Prostate gland (tissue), 2 donors: ENCODE data around the gene CASD1. TPM values are rescaled to one million over a fixed set of nuclear protein-coding genes. Genes with fewer than 3 reads are reported as not detected.

ENCODE experiments used
- DNase-seq: peaks from one replicate; pipeline ENCODE4 v3.0.0-alpha.2; 2019; ENCODE audit warnings: low spot score
- H3K27ac ChIP-seq, 2 donors: fragments of 200-600 bp; sonication (generic); 2 replicates each; pipeline ENCODE4 v1.5.1; 2017 to 2019
- H3K27me3 ChIP-seq: fragments of 200-600 bp; sonication (generic); replicated peaks from 2 replicates; pipeline ENCODE4 v1.5.1; 2019; ENCODE audit not compliant: insufficient read depth
- H3K36me3 ChIP-seq, 2 donors: fragments of 200-600 bp; sonication (generic); 1 replicate in 1 of 2; 2 replicates in 1 of 2; pipeline versions ENCODE4 v1.5.1 to v1.8.1; 2017 to 2019
- H3K4me1 ChIP-seq: fragments of 200-600 bp; sonication (generic); replicated peaks from 2 replicates; pipeline ENCODE4 v1.5.1; 2019
- H3K4me3 ChIP-seq, 2 donors: fragments of 200-600 bp; sonication (generic); 2 replicates each; pipeline ENCODE4 v1.5.1; 2017 to 2019
- H3K9me3 ChIP-seq: fragments of 200-600 bp; sonication (generic); 2 replicates; pipeline ENCODE4 v1.5.1; 2017
- CTCF ChIP-seq, 4 experiments: fragments of 200-600 bp in 2 of 4; fragments of 450-650 bp in 2 of 4; sonication (generic) in 2 of 4; IDR thresholded peaks; 1 replicate in 3 of 4; 2 replicates in 1 of 4; pipeline ENCODE4 v1.5.1; 2016 to 2019; ENCODE audit warnings: antibody characterized with exemption in 4 of 4, mild to moderate bottlenecking in 2 of 4, moderate library complexity in 2 of 4
- POLR2A ChIP-seq: fragments of 450-650 bp; IDR thresholded peaks from one replicate; pipeline ENCODE4 v1.6.1; 2016; ENCODE audit warnings: antibody characterized with exemption, mild to moderate bottlenecking
- POLR2AphosphoS5 ChIP-seq: sonication (generic); formaldehyde crosslinking; IDR thresholded peaks from one replicate; pipeline ENCODE4 v1.6.1; 2017; ENCODE audit warnings: antibody characterized with exemption
- WGBS: methylation state at CpG from one replicate; pipeline ENCODE4 v1.1.5; 2018; 5-methylcytosine and 5-hydroxymethylcytosine counted together
- intact Hi-C: fragments of 100-400 bp; cut with DNase I; formaldehyde crosslinking; loops from one replicate; pipeline ENCODE4 v1.14.2; 2022
- total RNA-seq, 2 donors: library from RNA; depleted of rRNA; stranded (reverse); fragments of >200 nt; gene quantifications; one replicate each; pipeline ENCODE4 v1.1.0, GENCODE V29; 2016

CASD1 gene
- total RNA-seq, 2 donors from 2014 or later: 31.2 to 35.6 TPM

DNA sequence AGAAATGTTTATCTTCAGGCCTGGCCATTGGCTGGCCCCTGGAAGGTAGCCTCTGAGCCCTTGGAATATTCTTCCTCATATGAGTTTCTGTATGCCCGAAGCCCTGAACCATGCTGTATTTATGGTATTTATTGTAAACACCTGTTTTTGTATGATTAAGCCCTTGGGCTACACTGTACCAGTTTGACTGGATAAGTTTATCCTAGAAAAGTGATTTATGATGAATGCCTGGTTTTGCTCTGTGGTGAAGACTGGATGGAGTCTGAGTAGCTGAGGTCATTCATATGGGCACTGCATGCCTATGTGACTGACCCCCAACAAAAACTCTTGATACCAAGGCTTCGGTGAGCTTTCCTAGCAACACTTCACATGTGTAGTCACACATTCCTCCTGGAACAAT, 66.7 kb downstream of the CASD1 start:
- Histone ChIP-seq H3K27ac (no peak overlapping the region), H3K9me3 (no peaks in the 10 kb centered on the region), H3K36me3 (no peaks in the 10 kb centered on the region), H3K4me3 (no peak overlapping the region), H3K27me3 (no peaks in the 10 kb centered on the region), H3K4me1 (no peaks in the 10 kb centered on the region)
- intact Hi-C loops: no loop called here
- no peak for DNase-seq
- 87% methylated on average over 2 of the region's 2 CpGs for WGBS
- TF ChIP-seq POLR2AphosphoS5 (no peak), CTCF (IDR thresholded peaks at IDR 0.05) (no peak), POLR2A (no peak)

- Histone ChIP-seq H3K36me3 (no peaks in the 10 kb centered on the region), H3K4me1 (no peaks in the 10 kb centered on the region), H3K4me3 (no peak overlapping the region), H3K27ac (no peak overlapping the region), H3K27me3 (no peaks in the 10 kb centered on the region), H3K9me3 (no peaks in the 10 kb centered on the region)
- no peak for TF ChIP-seq POLR2AphosphoS5
- no peak for TF ChIP-seq POLR2A
- TF ChIP-seq CTCF (IDR thresholded peaks at IDR 0.05): no peak
- 100% methylated on average over 1 of the region's 1 CpG for WGBS
- intact Hi-C loops: no loop called here
- DNase-seq: no peak
These were observed 67.7 kb downstream of the CASD1 start for GRCh38 chr7:94577357-94577756.

GRCh38 chr7:94578614-94579013, 69.0 kb downstream of the CASD1 start:
- TF ChIP-seq CTCF (IDR thresholded peaks at IDR 0.05): no peak
- no peak for TF ChIP-seq POLR2A
- no peak for TF ChIP-seq POLR2AphosphoS5
- Histone ChIP-seq H3K4me1 (no peaks in the 10 kb centered on the region), H3K9me3 (no peaks in the 10 kb centered on the region), H3K27ac (no peak overlapping the region), H3K27me3 (no peaks in the 10 kb centered on the region), H3K4me3 (no peak overlapping the region), H3K36me3 (no peaks in the 10 kb centered on the region)
- DNase-seq: no peak
- intact Hi-C loops: no loop called here

DNA sequence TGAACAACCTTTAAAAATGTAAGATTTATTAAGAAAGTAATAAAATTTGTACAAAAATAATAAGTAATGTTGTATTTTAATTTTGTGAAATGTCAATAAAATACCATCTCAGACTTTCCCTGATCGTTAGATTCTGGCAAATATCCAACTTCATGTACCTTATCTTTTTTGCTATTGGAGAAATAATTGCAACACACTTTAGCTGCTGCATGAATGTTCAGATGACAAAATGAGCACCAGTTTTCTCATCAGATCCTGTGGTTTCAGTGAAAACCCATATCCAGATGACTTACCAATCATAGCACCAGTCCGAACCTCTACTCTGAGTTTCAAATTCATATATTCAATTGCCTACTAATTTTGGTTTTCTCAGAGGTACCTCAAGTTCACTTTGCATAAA, 69.9 kb downstream of the CASD1 start:
- H3K27me3 ChIP-seq: no peaks in the 10 kb centered on the region
- no peak overlapping the region for H3K27ac ChIP-seq

More for the DNA sequence above, 69.9 kb downstream of the CASD1 start:
- H3K36me3 ChIP-seq: no peaks in the 10 kb centered on the region
- DNase-seq: no peak
- 94% methylated on average over 2 of the region's 2 CpGs for WGBS
- no peaks in the 10 kb centered on the region for H3K9me3 ChIP-seq
- intact Hi-C loops: no loop called here
- no peak for TF ChIP-seq POLR2A
- TF ChIP-seq CTCF (IDR thresholded peaks at IDR 0.05): no peak
- no peak for TF ChIP-seq POLR2AphosphoS5
- no peaks in the 10 kb centered on the region for H3K4me1 ChIP-seq
- no peak overlapping the region for H3K4me3 ChIP-seq
